ENCODE measurements around the gene LRTM2. TPM values are rescaled to one million over a fixed set of nuclear protein-coding genes. Genes with fewer than 3 reads are reported as not detected.

The LRTM2 gene
- total RNA-seq, 2 experiments from 2014 or later, result not detected

GRCh38 chr12:1881301-1881700 lies 60.9 kb downstream of the LRTM2 start:
- H3K27ac Mint-ChIP-seq, result no peak overlapping the region
- DNase-seq, result no peak
- ChIA-PET POLR2A (no interaction called here), CTCF (no interaction called here)
- H3K36me3 Mint-ChIP-seq, result no peaks in the 10 kb centered on the region
- no peaks in the 10 kb centered on the region for H3K4me1 Mint-ChIP-seq (ENCODE audit: low read depth)
- no peak overlapping the region for H3K4me3 Mint-ChIP-seq
- peaks cover 13% of the 10 kb centered on the region for H3K27me3 Mint-ChIP-seq
- intact Hi-C loops (cut with micrococcal nuclease), result no loop called here
- H3K9me3 Mint-ChIP-seq, result no peaks in the 10 kb centered on the region

- Mint-ChIP-seq H3K27me3 (peaks cover 10% of the 10 kb centered on the region), H3K27ac (no peak overlapping the region), H3K4me1 (ENCODE audit: low read depth) (no peaks in the 10 kb centered on the region), H3K36me3 (no peaks in the 10 kb centered on the region), H3K9me3 (no peaks in the 10 kb centered on the region), H3K4me3 (no peak overlapping the region)
- ChIA-PET CTCF (no interaction called here), POLR2A (no interaction called here)
- no peak for DNase-seq
- intact Hi-C loops (cut with micrococcal nuclease), result no loop called here
Measured at GRCh38 chr12:1881936-1882335, 61.6 kb downstream of the LRTM2 start.

- no peak for DNase-seq
- Mint-ChIP-seq H3K27me3 (peaks cover 11% of the 10 kb centered on the region), H3K36me3 (no peaks in the 10 kb centered on the region), H3K9me3 (no peaks in the 10 kb centered on the region), H3K4me1 (ENCODE audit: low read depth) (no peaks in the 10 kb centered on the region), H3K4me3 (no peak overlapping the region), H3K27ac (no peak overlapping the region)
- intact Hi-C loops (cut with micrococcal nuclease), result no loop called here
- CTCF ChIA-PET, result no interaction called here
- POLR2A ChIA-PET, result no interaction called here
Measured at GRCh38 chr12:1882405-1882804, 62.0 kb downstream of the LRTM2 start.

- no peak for DNase-seq
- Mint-ChIP-seq H3K27me3 (peaks cover 16% of the 10 kb centered on the region), H3K36me3 (no peaks in the 10 kb centered on the region), H3K4me3 (no peak overlapping the region), H3K9me3 (no peaks in the 10 kb centered on the region), H3K27ac (no peak overlapping the region), H3K4me1 (ENCODE audit: low read depth) (no peaks in the 10 kb centered on the region)
- intact Hi-C loops (cut with micrococcal nuclease), result no loop called here
- ChIA-PET POLR2A (interaction anchor here (0.6 kb wide), 1 partner anchor 61 kb away, joined by 3 read pairs; no protein-coding TSS in a partner anchor), CTCF (no interaction called here)
Measured at GRCh38 chr12:1882850-1883470, 62.6 kb downstream of the LRTM2 start.

- DNase-seq, result no peak
- no peaks in the 10 kb centered on the region for H3K9me3 Mint-ChIP-seq
- ChIA-PET POLR2A (interaction anchor here (0.6 kb wide), 1 partner anchor 62 kb away, joined by 3 read pairs; no protein-coding TSS in a partner anchor), CTCF (no interaction called here)
- no peak overlapping the region for H3K4me3 Mint-ChIP-seq
- peaks cover 21% of the 10 kb centered on the region for H3K27me3 Mint-ChIP-seq
- no peaks in the 10 kb centered on the region for H3K36me3 Mint-ChIP-seq
- H3K27ac Mint-ChIP-seq, result no peak overlapping the region
- intact Hi-C loops (cut with micrococcal nuclease), result no loop called here
- H3K4me1 Mint-ChIP-seq (ENCODE audit: low read depth), result no peaks in the 10 kb centered on the region
Measured at GRCh38 chr12:1883513-1883912, 63.1 kb downstream of the LRTM2 start.

GRCh38 chr12:1884651-1885050 lies 64.3 kb downstream of the LRTM2 start:
- peaks cover 26% of the 10 kb centered on the region for H3K27me3 Mint-ChIP-seq
- H3K27ac Mint-ChIP-seq, result no peak overlapping the region
- intact Hi-C loops (cut with micrococcal nuclease), result no loop called here
- POLR2A ChIA-PET, result no interaction called here
- H3K4me3 Mint-ChIP-seq, result no peak overlapping the region
- H3K9me3 Mint-ChIP-seq, result no peaks in the 10 kb centered on the region
- DNase-seq, result no peak
- CTCF ChIA-PET, result no interaction called here
- H3K36me3 Mint-ChIP-seq, result no peaks in the 10 kb centered on the region
- H3K4me1 Mint-ChIP-seq (ENCODE audit: low read depth), result no peaks in the 10 kb centered on the region

- ChIA-PET POLR2A (no interaction called here), CTCF (no interaction called here)
- Mint-ChIP-seq H3K36me3 (no peaks in the 10 kb centered on the region), H3K27ac (no peak overlapping the region), H3K4me3 (no peak overlapping the region), H3K27me3 (peaks cover 26% of the 10 kb centered on the region), H3K4me1 (ENCODE audit: low read depth) (no peaks in the 10 kb centered on the region), H3K9me3 (no peaks in the 10 kb centered on the region)
- DNase-seq, result no peak
- intact Hi-C loops (cut with micrococcal nuclease), result no loop called here
Measured at GRCh38 chr12:1885082-1885596, 64.8 kb downstream of the LRTM2 start.

GRCh38 chr12:1885599-1886245 lies 65.4 kb downstream of the LRTM2 start:
- no peak for DNase-seq
- Mint-ChIP-seq H3K27me3 (peaks cover 26% of the 10 kb centered on the region), H3K4me3 (no peak overlapping the region), H3K27ac (no peak overlapping the region), H3K36me3 (no peaks in the 10 kb centered on the region), H3K9me3 (no peaks in the 10 kb centered on the region), H3K4me1 (ENCODE audit: low read depth) (no peaks in the 10 kb centered on the region)
- intact Hi-C loops (cut with micrococcal nuclease), result no loop called here
- POLR2A ChIA-PET, result no interaction called here
- CTCF ChIA-PET, result no interaction called here

Other genes with a start within 250 kb of the LRTM2 start
- gene FBXL14, start 226.0 kb upstream of the LRTM2 start, total RNA-seq, result 10 to 100 TPM; 13.5 to 14.4 TPM
- gene WNT5B, start 191.3 kb upstream of the LRTM2 start, total RNA-seq, result not detected
- 10 to 100 TPM; 43.8 to 47.3 TPM for gene ADIPOR2, start 129.5 kb upstream of the LRTM2 start, total RNA-seq
- 10 to 100 TPM; 11.7 to 13.3 TPM for gene CACNA2D4, start 98.1 kb downstream of the LRTM2 start, total RNA-seq
- gene DCP1B, start 183.9 kb downstream of the LRTM2 start, total RNA-seq, result 10 to 100 TPM; 13.1 to 13.4 TPM
- under 1 TPM; 0.07 to 0.12 TPM for gene CACNA1C, start 232.4 kb downstream of the LRTM2 start, total RNA-seq

All from activated CD4-positive, alpha-beta memory T cell treated with anti-CD3 and anti-CD28 coated beads for 36 hours (primary cell).